Measurements from ENCODE around the gene UGT1A10.

DNA sequence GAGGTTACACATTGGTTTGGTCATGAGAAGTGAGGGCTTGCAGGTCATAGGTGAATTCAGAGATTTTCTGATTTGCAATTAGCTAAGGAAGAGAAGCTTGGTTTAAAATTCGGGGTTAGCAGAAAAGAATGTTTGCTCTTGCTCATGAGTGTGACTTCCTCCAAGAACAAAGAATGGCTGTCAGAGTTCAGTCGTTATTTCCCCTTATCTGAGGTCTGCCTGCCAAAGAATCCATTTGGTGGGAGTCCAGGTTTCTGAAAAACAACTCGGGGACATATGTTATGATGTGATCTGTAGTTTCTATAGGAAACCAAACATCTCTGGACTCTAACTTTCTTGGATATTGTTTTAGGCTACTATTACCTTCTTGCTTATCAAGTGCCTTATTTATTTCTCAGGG lies 53.3 kb downstream of the UGT1A10 start:
- TF ChIP-seq, protein P1, sequence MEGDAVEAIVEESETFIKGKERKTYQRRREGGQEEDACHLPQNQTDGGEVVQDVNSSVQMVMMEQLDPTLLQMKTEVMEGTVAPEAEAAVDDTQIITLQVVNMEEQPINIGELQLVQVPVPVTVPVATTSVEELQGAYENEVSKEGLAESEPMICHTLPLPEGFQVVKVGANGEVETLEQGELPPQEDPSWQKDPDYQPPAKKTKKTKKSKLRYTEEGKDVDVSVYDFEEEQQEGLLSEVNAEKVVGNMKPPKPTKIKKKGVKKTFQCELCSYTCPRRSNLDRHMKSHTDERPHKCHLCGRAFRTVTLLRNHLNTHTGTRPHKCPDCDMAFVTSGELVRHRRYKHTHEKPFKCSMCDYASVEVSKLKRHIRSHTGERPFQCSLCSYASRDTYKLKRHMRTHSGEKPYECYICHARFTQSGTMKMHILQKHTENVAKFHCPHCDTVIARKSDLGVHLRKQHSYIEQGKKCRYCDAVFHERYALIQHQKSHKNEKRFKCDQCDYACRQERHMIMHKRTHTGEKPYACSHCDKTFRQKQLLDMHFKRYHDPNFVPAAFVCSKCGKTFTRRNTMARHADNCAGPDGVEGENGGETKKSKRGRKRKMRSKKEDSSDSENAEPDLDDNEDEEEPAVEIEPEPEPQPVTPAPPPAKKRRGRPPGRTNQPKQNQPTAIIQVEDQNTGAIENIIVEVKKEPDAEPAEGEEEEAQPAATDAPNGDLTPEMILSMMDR (conservative IDR thresholded peaks at IDR 0.05; ENCODE audit: low read depth, low read length): no peak
- TF ChIP-seq EZH2 (IDR thresholded peaks at IDR 0.05; ENCODE audit: borderline replicate concordance, low read depth, low read length, poor library complexity, severe bottlenecking): no peak
